SK-N-SH (cell line): ENCODE results near the gene MAN2A1. TPM values are rescaled to one million over a fixed set of nuclear protein-coding genes. Genes with fewer than 3 reads are reported as not detected.

Experiments used
- CTCF ChIA-PET: fragments of 300-600, 350-600 bp; formaldehyde crosslinking; extraction: SDS; loops from one replicate; lab custom pipeline; 2021; lab: Yijun Ruan, JAX
- POLR2A ChIA-PET: fragments of 350-600 bp; sonication (Branson Sonifier 250); formaldehyde crosslinking; extraction: SDS; loops from one replicate; lab custom pipeline; 2020; ENCODE audit warnings: antibody characterized with exemption, inconsistent platforms; lab: Yijun Ruan, JAX
- DNase-seq: peaks from one replicate; pipeline ENCODE4 v3.0.0; 2012
- H2AFZ ChIP-seq: fragments of 200-600 bp; sonication (generic); 2 replicates; pipeline ENCODE4 v1.8.1; 2016; ENCODE audit warnings: antibody characterized with exemption, mild to moderate bottlenecking, low read depth
- H3F3A ChIP-seq: fragments of 200-600 bp; sonication (generic); replicated peaks from 2 replicates; pipeline ENCODE3; 2016; ENCODE audit warnings: antibody characterized with exemption, mild to moderate bottlenecking; ENCODE audit not compliant: insufficient read depth
- H3K27ac ChIP-seq, 2 experiments: fragments of 200-500 bp in 1 of 2; fragments of 200-600 bp in 1 of 2; sonication (Bioruptor generic) in 1 of 2; sonication (generic), shearing (Covaris generic) in 1 of 2; 2 replicates each; pipeline versions ENCODE4 v1.5.1 to v1.6.1; 2014 to 2016; ENCODE audit warnings: low read depth in 2 of 2, inconsistent platforms in 1 of 2, low read length in 1 of 2, mild to moderate bottlenecking in 1 of 2, mixed read lengths in 1 of 2
- H3K27me3 ChIP-seq: fragments of 200-600 bp; sonication (generic), shearing (Covaris generic); 2 replicates; pipeline ENCODE4 v1.6.1; 2016; ENCODE audit warnings: mixed run types; ENCODE audit not compliant: insufficient read depth
- H3K36me3 ChIP-seq, 2 experiments: fragments of 200-500 bp in 1 of 2; fragments of 200-600 bp in 1 of 2; sonication (Bioruptor generic) in 1 of 2; sonication (generic) in 1 of 2; replicated peaks in 1 of 2; 2 replicates each; pipeline versions ENCODE3 to v1.5.1; 2014 to 2016; ENCODE audit warnings: low read length in 1 of 2, mild to moderate bottlenecking in 1 of 2; ENCODE audit not compliant: insufficient read depth in 2 of 2, control insufficient read depth in 1 of 2
- H3K4me1 ChIP-seq, 2 experiments: fragments of 200-500 bp in 1 of 2; fragments of 200-600 bp in 1 of 2; sonication (Bioruptor generic) in 1 of 2; sonication (generic), shearing (Covaris generic) in 1 of 2; 2 replicates each; pipeline versions ENCODE4 v1.5.1 to v1.6.1; 2014 to 2016; ENCODE audit warnings: low read depth in 1 of 2, low read length in 1 of 2, mixed run types in 1 of 2; ENCODE audit not compliant: insufficient read depth in 2 of 2, control insufficient read depth in 1 of 2
- H3K4me2 ChIP-seq: fragments of 200-600 bp; sonication (generic), shearing (Covaris generic); 2 replicates; pipeline ENCODE4 v1.6.1; 2017; ENCODE audit warnings: mixed run types
- H3K4me3 ChIP-seq, 2 experiments: fragments of 200-500 bp in 1 of 2; fragments of 200-600 bp in 1 of 2; sonication (Bioruptor generic) in 1 of 2; sonication (generic), shearing (Covaris generic) in 1 of 2; 2 replicates each; pipeline versions ENCODE4 v1.5.1 to v1.8.1; 2014 to 2016; ENCODE audit warnings: low read depth in 2 of 2, inconsistent platforms in 1 of 2, low read length in 1 of 2, mild to moderate bottlenecking in 1 of 2, mixed read lengths in 1 of 2, moderate library complexity in 1 of 2
- H3K79me2 ChIP-seq: fragments of 200-600 bp; sonication (generic); 2 replicates; pipeline ENCODE4 v1.8.1; 2017; ENCODE audit warnings: mild to moderate bottlenecking; ENCODE audit not compliant: insufficient read depth
- H3K9ac ChIP-seq: fragments of 200-600 bp; sonication (generic); 2 replicates; pipeline ENCODE4 v1.6.1; 2017; ENCODE audit warnings: mixed run types
- H3K9me2 ChIP-seq: fragments of 200-600 bp; sonication (generic); 2 replicates; pipeline ENCODE4 v1.6.1; 2017; ENCODE audit warnings: mixed run types
- H3K9me3 ChIP-seq: fragments of 200-600 bp; sonication (generic); 2 replicates; pipeline ENCODE4 v1.6.1; 2017; ENCODE audit warnings: mixed run types, mild to moderate bottlenecking, moderate library complexity
- H4K20me1 ChIP-seq: fragments of 200-600 bp; sonication (generic); 2 replicates; pipeline ENCODE4 v1.6.1; 2017; ENCODE audit warnings: mild to moderate bottlenecking, mixed run types; ENCODE audit not compliant: insufficient read depth
- CHD2 ChIP-seq: fragments of 150-350 bp; IDR thresholded peaks from 2 replicates; pipeline ENCODE4 v1.6.1; 2018; ENCODE audit warnings: low read length; ENCODE audit not compliant: partially characterized antibody
- ELF1 ChIP-seq: IDR thresholded peaks from 2 replicates; pipeline ENCODE4 v1.4.0; 2012
- EP300 ChIP-seq, 2 experiments: IDR thresholded peaks; 2 replicates each; pipeline versions ENCODE4 v1.4.0 to v1.6.1; 2012; ENCODE audit warnings: borderline replicate concordance in 1 of 2, low read depth in 1 of 2, low read length in 1 of 2
- FOSL2 ChIP-seq: IDR thresholded peaks from 2 replicates; pipeline ENCODE4 v1.4.0; 2012; ENCODE audit warnings: low read depth, mild to moderate bottlenecking, moderate library complexity, borderline replicate concordance
- MAX ChIP-seq: IDR thresholded peaks from 2 replicates; pipeline ENCODE4 v1.4.0; 2012; ENCODE audit warnings: low read depth
- MEF2A ChIP-seq: IDR thresholded peaks from 2 replicates; pipeline ENCODE4 v1.4.0; 2012; ENCODE audit warnings: low read depth, borderline replicate concordance
- NFIC ChIP-seq: IDR thresholded peaks from 2 replicates; pipeline ENCODE4 v1.4.0; 2012; ENCODE audit warnings: borderline replicate concordance
- NRF1 ChIP-seq: IDR thresholded peaks from 2 replicates; pipeline ENCODE4 v1.6.1; 2012; ENCODE audit warnings: low read depth, mild to moderate bottlenecking, low read length
- PBX3 ChIP-seq: IDR thresholded peaks from 2 replicates; pipeline ENCODE4; 2012
- POLR2AphosphoS5 ChIP-seq: IDR thresholded peaks from 2 replicates; pipeline ENCODE4 v1.6.1; 2012; ENCODE audit warnings: low read depth, low read length
- RCOR1 ChIP-seq: fragments of 150-350 bp; IDR thresholded peaks from 2 replicates; pipeline ENCODE4 v1.6.1; 2017; ENCODE audit warnings: antibody characterized with exemption, low read length
- SMC3 ChIP-seq: IDR thresholded peaks from 2 replicates; pipeline ENCODE4 v1.6.1; 2012; ENCODE audit warnings: low read depth, low read length, improper control_type of control experiment
- TAF1 ChIP-seq: IDR thresholded peaks from 2 replicates; pipeline ENCODE4 v1.6.1; 2012; ENCODE audit warnings: low read depth, mild to moderate bottlenecking, low read length, moderate library complexity, borderline replicate concordance
- TEAD4 ChIP-seq: IDR thresholded peaks from 2 replicates; pipeline ENCODE4 v1.4.0; 2012; ENCODE audit warnings: mild to moderate bottlenecking, borderline replicate concordance; ENCODE audit not compliant: insufficient read depth
- WGBS: methylation state at CpG from one replicate; pipeline ENCODE4 v1.1.6; 2017; ENCODE audit warnings: low lambda C conversion rate; 5-methylcytosine and 5-hydroxymethylcytosine counted together
- polyA plus RNA-seq, 3 experiments: library from polyadenylated mRNA; depleted of rRNA; stranded (reverse); fragments of >200 nt; gene quantifications; 2 replicates each; pipeline ENCODE4 v1.2.3, GENCODE V29; 2012
- TF ChIP-seq, protein P1 (sequence below): fragments of 200-600 bp; sonication (generic); IDR thresholded peaks from 2 replicates; pipeline ENCODE4 v1.6.1; 2017; ENCODE audit warnings: antibody characterized with exemption, mild to moderate bottlenecking, moderate library complexity
- TF ChIP-seq, protein P2 (sequence below): IDR thresholded peaks from 2 replicates; pipeline ENCODE4 v1.6.1; 2012; ENCODE audit warnings: mild to moderate bottlenecking, low read depth, low read length, moderate library complexity

Gene MAN2A1
- 19.7 and 24.2 TPM in 2 replicates for polyA plus RNA-seq (2012; rRNA removed)
- 28.5 and 31.1 TPM in 2 replicates for polyA plus RNA-seq (2012; cell fraction: cytosol; rRNA removed)
- polyA plus RNA-seq (2012; cell fraction: nucleus; rRNA removed) = 13.6 and 32.5 TPM in 2 replicates

- no peaks in the 10 kb centered on the region for H3K36me3 ChIP-seq
- peaks cover 28% of the 10 kb centered on the region for H4K20me1 ChIP-seq
- peaks cover 13% of the 10 kb centered on the region for H3F3A ChIP-seq
- H3K9me3 ChIP-seq = no peaks in the 10 kb centered on the region
- peak; percentile 81 for DNase-seq
- WGBS = 0% methylated on average over 2 of the region's 58 CpGs
- H3K79me2 ChIP-seq = peaks cover 46% of the 10 kb centered on the region
- TF ChIP-seq TEAD4 (no peak), NFIC (no peak), FOSL2 (no peak), ELF1 (0 out of 2 replicates have a peak, but pooled peaks have one; percentile 17), TAF1 (peak; percentile 40; the same call in 1 of the 2 replicates), SMC3 (no peak), EP300 (IDR thresholded peaks at IDR 0.05; ENCODE audit: borderline replicate concordance in 1 of 2, low read depth in 1 of 2, low read length in 1 of 2) (peak in 1 of 2 experiments; percentile 39; a peak in 2 of 4 replicates), RCOR1 (no peak), NRF1 (peak; percentile 32; the same call in 1 of the 2 replicates)
- TF ChIP-seq, protein P1, sequence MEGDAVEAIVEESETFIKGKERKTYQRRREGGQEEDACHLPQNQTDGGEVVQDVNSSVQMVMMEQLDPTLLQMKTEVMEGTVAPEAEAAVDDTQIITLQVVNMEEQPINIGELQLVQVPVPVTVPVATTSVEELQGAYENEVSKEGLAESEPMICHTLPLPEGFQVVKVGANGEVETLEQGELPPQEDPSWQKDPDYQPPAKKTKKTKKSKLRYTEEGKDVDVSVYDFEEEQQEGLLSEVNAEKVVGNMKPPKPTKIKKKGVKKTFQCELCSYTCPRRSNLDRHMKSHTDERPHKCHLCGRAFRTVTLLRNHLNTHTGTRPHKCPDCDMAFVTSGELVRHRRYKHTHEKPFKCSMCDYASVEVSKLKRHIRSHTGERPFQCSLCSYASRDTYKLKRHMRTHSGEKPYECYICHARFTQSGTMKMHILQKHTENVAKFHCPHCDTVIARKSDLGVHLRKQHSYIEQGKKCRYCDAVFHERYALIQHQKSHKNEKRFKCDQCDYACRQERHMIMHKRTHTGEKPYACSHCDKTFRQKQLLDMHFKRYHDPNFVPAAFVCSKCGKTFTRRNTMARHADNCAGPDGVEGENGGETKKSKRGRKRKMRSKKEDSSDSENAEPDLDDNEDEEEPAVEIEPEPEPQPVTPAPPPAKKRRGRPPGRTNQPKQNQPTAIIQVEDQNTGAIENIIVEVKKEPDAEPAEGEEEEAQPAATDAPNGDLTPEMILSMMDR = 0 out of 2 replicates have a peak, but pooled peaks have one; percentile 22
- TF ChIP-seq, all 33 proteins: peak for 5
- POLR2A ChIA-PET = no interaction called here
- Histone ChIP-seq H3K9ac (peak within 1 kb of the TSS; percentile 86), H3K27me3 (no peaks in the 10 kb centered on the region), H2AFZ (peak within 1 kb of the TSS; percentile 93), H3K27ac (peak within 1 kb of the TSS; percentile 89 to 95), H3K4me2 (peak within 1 kb of the TSS; percentile 90), H3K4me3 (peak within 1 kb of the TSS; percentile 78 to 93), H3K9me2 (no peaks in the 10 kb centered on the region), H3K4me1 (peaks cover 2 to 32% of the 10 kb centered on the region in 2 experiments; a peak in 3 of 4 replicates)
- CTCF ChIA-PET = interaction anchor here (0.6 to 2.9 kb wide), 9 partner anchors 8 to 936 kb away, joined by 3 to 10 read pairs (median 3); no protein-coding TSS in a partner anchor
Observed at GRCh38 chr5:109689740-109690241, at the start of gene MAN2A1. Gene MAN2A1, plus strand, starts transcription at chr5:109689927. Its CDS starts 491 bp downstream, at chr5:109690418.

DNA sequence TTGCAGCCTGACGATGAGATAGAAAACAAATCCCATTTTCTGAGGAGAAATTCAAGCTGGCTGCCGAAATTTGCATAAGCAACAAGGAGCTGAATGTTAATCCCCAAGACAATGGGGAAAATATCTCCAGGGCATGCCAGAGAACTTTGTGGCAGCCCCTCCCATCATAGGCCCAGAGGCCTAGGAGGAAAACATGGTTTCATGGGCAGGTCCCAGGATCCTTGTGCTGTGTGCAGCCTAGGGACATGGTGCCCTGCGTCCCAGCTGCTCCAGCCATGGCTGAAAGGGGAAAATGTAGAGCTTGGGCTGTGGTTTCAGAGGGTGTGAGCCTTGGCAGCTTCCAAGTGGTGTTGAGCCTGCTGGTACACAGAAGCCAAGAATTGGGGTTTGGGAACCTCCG, 48.8 kb upstream of the MAN2A1 start:
- POLR2A ChIA-PET = no interaction called here

More for the DNA sequence above, 48.8 kb upstream of the MAN2A1 start:
- no peak overlapping the region for H3K27ac ChIP-seq
- no peak overlapping the region for H2AFZ ChIP-seq
- H3K9me3 ChIP-seq = no peaks in the 10 kb centered on the region
- DNase-seq = no peak
- TF ChIP-seq MEF2A = no peak
- no peak for TF ChIP-seq POLR2AphosphoS5
- TF ChIP-seq, protein P2, sequence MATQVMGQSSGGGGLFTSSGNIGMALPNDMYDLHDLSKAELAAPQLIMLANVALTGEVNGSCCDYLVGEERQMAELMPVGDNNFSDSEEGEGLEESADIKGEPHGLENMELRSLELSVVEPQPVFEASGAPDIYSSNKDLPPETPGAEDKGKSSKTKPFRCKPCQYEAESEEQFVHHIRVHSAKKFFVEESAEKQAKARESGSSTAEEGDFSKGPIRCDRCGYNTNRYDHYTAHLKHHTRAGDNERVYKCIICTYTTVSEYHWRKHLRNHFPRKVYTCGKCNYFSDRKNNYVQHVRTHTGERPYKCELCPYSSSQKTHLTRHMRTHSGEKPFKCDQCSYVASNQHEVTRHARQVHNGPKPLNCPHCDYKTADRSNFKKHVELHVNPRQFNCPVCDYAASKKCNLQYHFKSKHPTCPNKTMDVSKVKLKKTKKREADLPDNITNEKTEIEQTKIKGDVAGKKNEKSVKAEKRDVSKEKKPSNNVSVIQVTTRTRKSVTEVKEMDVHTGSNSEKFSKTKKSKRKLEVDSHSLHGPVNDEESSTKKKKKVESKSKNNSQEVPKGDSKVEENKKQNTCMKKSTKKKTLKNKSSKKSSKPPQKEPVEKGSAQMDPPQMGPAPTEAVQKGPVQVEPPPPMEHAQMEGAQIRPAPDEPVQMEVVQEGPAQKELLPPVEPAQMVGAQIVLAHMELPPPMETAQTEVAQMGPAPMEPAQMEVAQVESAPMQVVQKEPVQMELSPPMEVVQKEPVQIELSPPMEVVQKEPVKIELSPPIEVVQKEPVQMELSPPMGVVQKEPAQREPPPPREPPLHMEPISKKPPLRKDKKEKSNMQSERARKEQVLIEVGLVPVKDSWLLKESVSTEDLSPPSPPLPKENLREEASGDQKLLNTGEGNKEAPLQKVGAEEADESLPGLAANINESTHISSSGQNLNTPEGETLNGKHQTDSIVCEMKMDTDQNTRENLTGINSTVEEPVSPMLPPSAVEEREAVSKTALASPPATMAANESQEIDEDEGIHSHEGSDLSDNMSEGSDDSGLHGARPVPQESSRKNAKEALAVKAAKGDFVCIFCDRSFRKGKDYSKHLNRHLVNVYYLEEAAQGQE = no peak
- no peak for TF ChIP-seq MAX
- no peak for TF ChIP-seq RCOR1
- TF ChIP-seq PBX3 = no peak
- TF ChIP-seq TAF1 = no peak
- no peak for TF ChIP-seq CHD2
- TF ChIP-seq, protein P1 = no peak
- no peaks in the 10 kb centered on the region for H3F3A ChIP-seq
- H3K9me2 ChIP-seq = no peaks in the 10 kb centered on the region
- H4K20me1 ChIP-seq = no peaks in the 10 kb centered on the region
- H3K4me2 ChIP-seq = no peak overlapping the region
- H3K9ac ChIP-seq = no peak overlapping the region
- no peaks in the 10 kb centered on the region for H3K79me2 ChIP-seq
- no peaks in the 10 kb centered on the region for H3K36me3 ChIP-seq
- no peak overlapping the region for H3K4me3 ChIP-seq
- WGBS = 67% methylated on average over 4 of the region's 4 CpGs
- H3K4me1 ChIP-seq = peaks cover 6 to 16% of the 10 kb centered on the region in 2 experiments; a peak in 3 of 4 replicates
- CTCF ChIA-PET = no interaction called here
- no peaks in the 10 kb centered on the region for H3K27me3 ChIP-seq
